K562 (cell line): Measurements from ENCODE around the gene FEN1. TPM values are rescaled to one million over a fixed set of nuclear protein-coding genes. Genes with fewer than 3 reads are reported as not detected.
A peak's percentile ranks its signal among the peaks of the same experiment; 100 is the strongest.

ENCODE experiments used
- ATAC-seq: fragments of 200-7000 bp; cut with Tn5 transposase; 3 replicates; pipeline ENCODE4 v1.9.1; 2020; ENCODE audit warnings: moderate library complexity
- BruUV-seq: library from RNA; stranded (reverse); fragments of 400-500 nt; replicated peaks from 2 replicates; lab custom pipeline; 2021; lab: Mats Ljungman, UMichigan
- CTCF ChIA-PET: fragments of 300-600 bp; formaldehyde crosslinking; extraction: SDS; loops from one replicate; lab custom pipeline; 2021; ENCODE audit warnings: low intra/inter-chr PET ratio; lab: Yijun Ruan, JAX
- POLR2A ChIA-PET: fragments of 300-600, 350-650 bp; sonication (Branson Sonifier 250); formaldehyde crosslinking; extraction: SDS; loops from one replicate; lab custom pipeline; 2021; ENCODE audit warnings: antibody characterized with exemption, inconsistent platforms; lab: Yijun Ruan, JAX
- DNase-seq, 4 experiments: peaks; one replicate each; pipeline versions ENCODE4 v3.0.0 to v3.0.0-alpha.2; 2011 to 2018; ENCODE audit warnings: low spot score in 3 of 4, mixed read lengths in 3 of 4; ENCODE audit errors: extremely low read depth in 1 of 4
- FAIRE-seq: peaks from 2 replicates; lab custom pipeline; 2011; peaks lifted over from hg19 to GRCh38; lab: Jason Lieb, UNC
- H2AFZ ChIP-seq: 2 replicates; pipeline ENCODE4 v1.6.0; 2011; ENCODE audit warnings: low read depth, low read length, control low read depth, inconsistent platforms
- H3K27ac ChIP-seq: fragments of 200-600 bp; 3 replicates; pipeline ENCODE4 v1.8.0; 2011; ENCODE audit warnings: low read depth, mild to moderate bottlenecking, control low read depth, inconsistent platforms, low read length, moderate library complexity, mixed read lengths; ENCODE audit errors: extremely low read depth
- H3K27me3 ChIP-seq, 2 experiments: fragments of 300-600 bp in 1 of 2; 2 replicates in 1 of 2; 3 replicates in 1 of 2; pipeline versions ENCODE4 v1.6.0 to v1.8.0; 2011; ENCODE audit warnings: inconsistent platforms in 2 of 2, low read length in 2 of 2, mild to moderate bottlenecking in 1 of 2, mixed read lengths in 1 of 2, moderate library complexity in 1 of 2; ENCODE audit not compliant: control insufficient read depth in 2 of 2, insufficient read depth in 2 of 2
- H3K36me3 ChIP-seq: fragments of 300-600 bp; 3 replicates; pipeline ENCODE4 v1.8.0; 2011; ENCODE audit warnings: mild to moderate bottlenecking, low read length, inconsistent platforms; ENCODE audit not compliant: control insufficient read depth, insufficient read depth
- H3K4me1 ChIP-seq, 2 experiments: fragments of 200-600 bp in 1 of 2; replicated peaks in 1 of 2; 2 replicates in 1 of 2; 3 replicates in 1 of 2; pipeline versions ENCODE4 v1.5.1 to v1.8.0; 2011; ENCODE audit warnings: inconsistent platforms in 2 of 2, low read length in 2 of 2, mild to moderate bottlenecking in 1 of 2, mixed read lengths in 1 of 2, moderate library complexity in 1 of 2; ENCODE audit not compliant: control insufficient read depth in 2 of 2, insufficient read depth in 2 of 2
- H3K4me2 ChIP-seq: 2 replicates; pipeline ENCODE4 v1.6.1; 2011; ENCODE audit warnings: low read length, control low read depth, inconsistent platforms, mixed read lengths; ENCODE audit not compliant: insufficient read depth
- H3K4me3 ChIP-seq: fragments of 200-600 bp; sonication (generic), shearing (Covaris generic); 2 replicates; pipeline ENCODE4 v1.5.1; 2016; ENCODE audit warnings: control low read depth, inconsistent platforms
- H3K79me2 ChIP-seq: fragments of 200-600 bp; 3 replicates; pipeline ENCODE4 v1.8.0; 2011; ENCODE audit warnings: low read length, inconsistent platforms; ENCODE audit not compliant: control insufficient read depth, insufficient read depth
- H3K9ac ChIP-seq, 2 experiments: 2 replicates each; pipeline versions ENCODE4 v1.6.0 to v1.6.1; 2011; ENCODE audit warnings: low read depth in 2 of 2, low read length in 2 of 2, control low read depth in 1 of 2, inconsistent platforms in 1 of 2, mild to moderate bottlenecking in 1 of 2, mixed read lengths in 1 of 2; ENCODE audit not compliant: insufficient read depth in 1 of 2
- H3K9me1 ChIP-seq: one replicate; pipeline ENCODE4 v1.6.0; 2011; ENCODE audit warnings: inconsistent platforms, mild to moderate bottlenecking, low read length, moderate library complexity; ENCODE audit not compliant: control insufficient read depth, insufficient read depth
- H3K9me3 ChIP-seq: replicated peaks from 2 replicates; pipeline ENCODE4 v1.5.1; 2011; ENCODE audit warnings: low read depth, low read length, inconsistent platforms; ENCODE audit not compliant: control insufficient read depth, insufficient read depth
- H4K20me1 ChIP-seq: replicated peaks from 2 replicates; pipeline ENCODE4 v1.6.1; 2011; ENCODE audit warnings: low read length, inconsistent platforms, mixed read lengths; ENCODE audit not compliant: control insufficient read depth, insufficient read depth
- CC2D1A ChIP-seq: fragments of 450-650 bp; IDR thresholded peaks from 2 replicates; pipeline ENCODE4 v1.6.1; 2017; ENCODE audit warnings: mild to moderate bottlenecking
- HEY1 ChIP-seq: fragments of 250-450 bp; sonication (Bioruptor Pico); IDR thresholded peaks from 2 replicates; pipeline ENCODE4 v1.5.0; 2020; ENCODE audit warnings: mild to moderate bottlenecking, moderate library complexity, borderline replicate concordance
- POLR2G ChIP-seq: fragments of 200-400 bp; formaldehyde crosslinking; IDR thresholded peaks from 2 replicates; pipeline ENCODE4 v1.6.1; 2017; ENCODE audit warnings: low read depth, mild to moderate bottlenecking, antibody characterized with exemption, low read length, moderate library complexity
- POU5F1 ChIP-seq: fragments of 150-350 bp; IDR thresholded peaks from 2 replicates; pipeline ENCODE4 v1.6.1; 2014; ENCODE audit warnings: borderline replicate concordance, low read length, low read depth, mild to moderate bottlenecking; ENCODE audit not compliant: partially characterized antibody
- SRSF3 ChIP-seq: fragments of 200-400 bp; formaldehyde crosslinking; IDR thresholded peaks from 2 replicates; pipeline ENCODE4 v1.6.1; 2016; ENCODE audit warnings: mild to moderate bottlenecking, low read length, moderate library complexity; ENCODE audit not compliant: insufficient read depth
- ZNF3 ChIP-seq: fragments of 250-450 bp; sonication (Bioruptor Pico); IDR thresholded peaks from 2 replicates; pipeline ENCODE4 v1.5.0; 2021; ENCODE audit warnings: mild to moderate bottlenecking, moderate library complexity
- WGBS: fragments of 100-300 bp; shearing (Covaris generic); methylation state at CpG from one replicate; pipeline ENCODE4 v1.1.6; 2016; ENCODE audit warnings: low coverage, mixed read lengths; ENCODE audit not compliant: insufficient coverage; ENCODE audit errors: missing lambda C conversion rate; 5-methylcytosine and 5-hydroxymethylcytosine counted together
- in situ Hi-C: fragments of 300-500 bp; cut with MboI; formaldehyde crosslinking; loops from 4 replicates; pipeline ENCODE4 v1.15.0; 2018; ENCODE audit warnings: inconsistent platforms, mixed read lengths
- intact Hi-C: fragments of 100-400 bp; cut with micrococcal nuclease; formaldehyde crosslinking; loops from 2 replicates; pipeline ENCODE4 v1.14.2; 2022
- polyA plus RNA-seq, 8 experiments: library from polyadenylated mRNA; depleted of rRNA in 4 of 8; stranded (reverse) in 5 of 8; unstranded in 3 of 8; fragments of >200 nt; fragmentation: Nextera tagmentation in 2 of 8; fragmentation: Illumina TruSeq in 1 of 8; extraction: Ambion mirVana in 2 of 8; extraction: Trizol in 1 of 8; gene quantifications; 2 replicates each; pipeline versions ENCODE4 v1.2.1 to v1.2.3, GENCODE V29; 2011 to 2014; ENCODE audit warnings: inconsistent platforms in 1 of 8, missing spikeins in 1 of 8
- total RNA-seq, 7 experiments: library from RNA; depleted of rRNA in 6 of 7; stranded (reverse); fragments of >200 nt in 6 of 7; fragmentation: Illumina TruSeq in 2 of 7; extraction: Trizol in 2 of 7; gene quantifications; 2 replicates each; pipeline versions ENCODE4 v1.2.1 to v1.2.3, GENCODE V29; 2011 to 2021; ENCODE audit warnings: low replicate concordance in 1 of 7

Gene FEN1
- total and polyA plus RNA-seq, 9 of the 15 experiments (the other 6 are each of a cell fraction or from before 2014, with no cell fraction given), result 58.1 to 156 (median 137) TPM

GRCh38 chr11:61782299-61782698, 10.4 kb upstream of the FEN1 start:
- Histone ChIP-seq H3K36me3 (peaks cover 67% of the 10 kb centered on the region), H3K27ac (no peak overlapping the region), H3K79me2 (no peaks in the 10 kb centered on the region), H3K9me1 (no peaks in the 10 kb centered on the region), H3K27me3 (no peaks in the 10 kb centered on the region), H3K9ac (no peak overlapping the region), H3K4me2 (no peak overlapping the region), H2AFZ (no peak overlapping the region), H3K9me3 (no peaks in the 10 kb centered on the region), H4K20me1 (peaks cover 6% of the 10 kb centered on the region; the same call in 1 of the 2 replicates), H3K4me1 (peaks cover 0 to 24% of the 10 kb centered on the region in 2 experiments; a peak in 2 of 5 replicates), H3K4me3 (no peak overlapping the region)
- BruUV-seq, result no TSS peak
- CTCF ChIA-PET, result no interaction called here
- no peak for ATAC-seq
- 58% methylated on average over 3 of the region's 3 CpGs for WGBS
- POLR2A ChIA-PET, result interaction anchor here (0.6 to 1.7 kb wide), 10 partner anchors 10 to 407 kb away, joined by 3 to 8 read pairs (median 3); partner anchors contain the start of genes FEN1 and TMEM258
- TF ChIP-seq CC2D1A, result no peak
- TF ChIP-seq SRSF3, result no peak
- no peak for TF ChIP-seq HEY1
- TF ChIP-seq POU5F1, result no peak
- FAIRE-seq, result no peak
- intact Hi-C loops (no loop called here), in situ Hi-C loops (no loop called here)
- no peak for DNase-seq

DNA sequence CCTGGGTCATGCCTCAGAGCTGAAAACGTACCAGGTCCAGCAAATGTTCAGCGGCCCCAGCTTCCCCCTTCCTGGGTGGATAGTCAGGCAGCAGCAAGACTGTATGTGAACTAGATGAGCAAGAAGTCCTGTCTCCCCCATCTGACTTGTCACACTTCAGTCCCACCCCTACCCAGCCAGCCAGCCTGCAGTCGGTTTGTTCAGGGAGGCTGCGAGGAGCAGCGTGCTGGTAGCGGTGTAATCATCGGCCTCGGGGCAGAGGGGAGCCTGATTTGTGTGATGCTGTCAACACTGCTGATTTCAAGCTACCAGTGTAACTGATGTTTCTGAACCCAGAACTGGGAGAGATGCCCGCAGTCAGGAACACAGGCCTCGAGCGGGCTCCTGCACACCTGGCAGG, 9.9 kb upstream of the FEN1 start:
- Histone ChIP-seq H3K9ac (peak overlapping the region in 1 of 2 experiments; percentile 21; a peak in 1 of 4 replicates), H3K27me3 (no peaks in the 10 kb centered on the region), H3K79me2 (0 out of 3 replicates have a peak, but pooled peaks cover 2% of the 10 kb centered on the region), H3K27ac (no peak overlapping the region), H4K20me1 (peaks cover 6% of the 10 kb centered on the region), H2AFZ (no peak overlapping the region), H3K4me2 (no peak overlapping the region), H3K4me1 (peaks cover 0 to 19% of the 10 kb centered on the region in 2 experiments; a peak in 2 of 5 replicates), H3K4me3 (no peak overlapping the region), H3K9me3 (no peaks in the 10 kb centered on the region), H3K36me3 (peaks cover 69% of the 10 kb centered on the region), H3K9me1 (no peaks in the 10 kb centered on the region)
- in situ Hi-C loops (no loop called here), intact Hi-C loops (no loop called here)
- 75% methylated on average over 10 of the region's 11 CpGs for WGBS
- DNase-seq, result no peak
- no peak for FAIRE-seq
- no TSS peak for BruUV-seq
- POLR2A ChIA-PET, result interaction anchor here (0.6 to 1.7 kb wide), 10 partner anchors 10 to 406 kb away, joined by 3 to 8 read pairs (median 3); partner anchors contain the start of genes FEN1 and TMEM258
- CTCF ChIA-PET, result no interaction called here
- no peak for ATAC-seq
- no peak for TF ChIP-seq ZNF3 (CRISPR knock-in tag)
- TF ChIP-seq POLR2G, result peak; percentile 43
